Suppressor macrophage (primary cell): Measurements from ENCODE around the gene MEGF10.

ENCODE experiments used
- DNase-seq, 4 experiments: peaks; one replicate each; pipeline ENCODE4 v3.0.0-alpha.2; 2020 to 2022

The MEGF10 gene

DNA sequence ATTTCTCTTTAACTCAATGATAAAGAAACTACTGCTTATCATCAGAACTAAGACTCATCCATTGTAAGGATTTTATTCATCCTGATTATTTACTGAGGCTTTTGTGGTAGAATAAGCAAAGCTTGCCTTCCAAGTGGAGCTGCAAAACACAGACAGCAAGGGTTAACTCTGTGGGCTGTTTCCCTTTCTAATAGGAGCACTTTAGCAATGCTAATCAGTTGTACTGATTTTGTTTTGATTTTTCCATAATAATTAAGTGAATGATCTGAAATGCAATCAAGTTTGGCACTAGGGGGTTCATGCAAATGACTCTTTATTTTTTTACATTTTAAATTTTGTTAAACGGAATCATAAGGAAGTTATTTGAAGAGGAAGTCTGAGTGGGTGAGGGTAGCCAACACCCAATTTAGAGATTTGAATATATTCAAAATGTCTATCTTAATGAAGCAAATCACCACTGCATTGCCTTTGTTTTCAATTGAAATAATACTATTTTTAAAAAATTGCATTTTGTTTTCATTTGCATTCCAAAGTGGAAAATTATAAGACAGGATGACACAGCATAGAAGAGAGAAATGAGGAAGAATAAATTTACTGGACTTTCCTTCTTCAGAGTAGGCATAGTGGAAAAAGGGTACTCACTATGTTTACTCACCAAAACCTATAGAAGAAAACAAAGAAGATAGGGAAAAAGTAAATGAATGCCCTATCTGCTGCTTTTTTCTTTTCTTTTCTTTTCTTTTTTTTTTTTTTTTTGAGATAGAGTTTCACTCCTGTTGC lies 36.6 kb downstream of the MEGF10 start:
- peak in 2 of 4 experiments; percentile 14 to 38 for DNase-seq

DNA sequence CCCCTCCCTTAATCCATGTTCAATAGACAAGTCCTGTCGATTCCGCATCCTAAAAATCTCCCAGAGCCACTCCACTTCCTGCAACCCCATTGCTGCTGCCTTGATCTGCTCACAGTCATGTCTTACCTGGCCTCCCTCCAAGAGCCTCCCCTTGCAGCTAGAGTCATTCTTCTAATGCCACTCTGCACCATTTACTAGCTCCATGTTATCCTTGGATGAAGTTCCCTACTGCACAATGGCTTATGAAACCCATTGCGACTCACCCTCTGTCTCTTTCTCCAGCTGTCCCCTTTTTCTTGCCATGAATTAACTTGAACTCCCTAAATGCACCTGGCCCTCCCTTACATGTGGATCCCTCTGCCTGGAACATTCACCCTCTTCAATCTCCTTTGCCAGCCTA lies 39.5 kb downstream of the MEGF10 start:
- no peak for DNase-seq

DNA sequence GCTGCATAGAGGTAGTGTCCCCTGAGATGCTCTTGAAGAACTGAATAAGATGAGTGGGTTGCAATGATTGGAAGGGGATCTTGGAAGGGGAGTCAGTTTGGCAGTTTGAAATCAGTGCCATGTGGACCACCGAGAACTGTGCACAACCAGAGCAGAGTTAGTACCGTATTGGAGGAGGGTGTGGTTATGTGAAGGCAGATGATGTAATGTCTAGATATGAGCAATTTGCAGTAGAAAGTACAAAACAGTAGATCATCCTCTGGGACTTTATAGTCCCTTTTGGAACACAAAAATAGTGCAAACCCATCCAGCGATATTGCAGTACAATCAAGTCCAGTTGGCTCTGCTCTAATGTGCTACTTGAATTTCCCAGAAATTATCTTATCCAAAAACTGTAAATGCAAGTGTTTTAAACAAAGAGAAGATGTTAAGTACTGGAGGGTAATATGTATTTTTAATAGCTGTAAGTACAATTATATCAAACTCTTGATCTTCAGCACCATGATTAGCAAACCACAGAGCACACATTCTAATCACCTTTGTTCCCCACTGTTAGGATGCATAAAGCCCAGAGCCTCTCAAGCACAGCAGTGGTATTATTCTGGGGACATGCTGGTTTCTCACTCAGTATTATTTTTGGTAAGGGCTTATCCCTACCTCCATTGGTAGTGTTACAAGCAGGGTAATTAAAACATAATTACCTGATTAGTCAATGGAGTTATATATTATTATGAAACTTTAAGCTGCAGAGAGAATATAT lies 41.5 kb downstream of the MEGF10 start:
- no peak for DNase-seq

DNA sequence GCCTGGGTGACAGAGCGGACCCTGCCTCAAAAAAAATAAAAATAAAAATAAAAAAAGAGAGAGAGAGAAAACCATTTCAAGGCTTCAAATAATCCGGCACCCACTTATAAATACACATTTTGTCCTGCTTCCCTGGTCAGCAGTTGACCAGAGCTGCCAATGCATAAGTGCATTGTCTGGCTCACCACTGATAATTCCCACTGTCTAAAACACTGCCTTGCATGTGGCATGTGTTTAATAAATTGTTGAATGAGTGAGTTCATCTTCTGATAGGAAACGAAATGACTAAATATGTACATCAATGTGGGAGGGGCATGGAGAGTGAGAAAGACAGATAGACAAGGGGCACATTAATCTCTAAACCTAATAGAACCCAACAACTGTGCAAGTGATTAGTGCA lies 42.9 kb downstream of the MEGF10 start:
- no peak for DNase-seq

DNA sequence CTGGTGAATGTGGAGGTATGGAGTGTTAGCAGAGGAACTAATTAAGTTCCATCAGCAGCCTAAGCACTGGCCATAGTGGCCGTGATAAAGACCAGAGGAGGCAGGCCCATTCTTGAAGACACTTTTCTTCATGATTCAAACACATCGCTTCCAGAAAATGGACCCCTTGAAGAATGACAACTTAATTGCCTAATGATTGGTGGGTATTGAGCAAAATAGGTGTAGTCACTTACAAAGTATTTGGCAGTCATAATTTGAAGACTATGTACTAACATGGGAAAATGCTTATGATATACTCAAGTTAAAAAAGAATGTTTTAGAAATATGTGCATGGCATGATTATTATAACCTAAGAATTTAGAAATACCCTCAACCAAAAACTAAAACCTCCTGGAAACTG lies 44.8 kb downstream of the MEGF10 start:
- no peak for DNase-seq

DNA sequence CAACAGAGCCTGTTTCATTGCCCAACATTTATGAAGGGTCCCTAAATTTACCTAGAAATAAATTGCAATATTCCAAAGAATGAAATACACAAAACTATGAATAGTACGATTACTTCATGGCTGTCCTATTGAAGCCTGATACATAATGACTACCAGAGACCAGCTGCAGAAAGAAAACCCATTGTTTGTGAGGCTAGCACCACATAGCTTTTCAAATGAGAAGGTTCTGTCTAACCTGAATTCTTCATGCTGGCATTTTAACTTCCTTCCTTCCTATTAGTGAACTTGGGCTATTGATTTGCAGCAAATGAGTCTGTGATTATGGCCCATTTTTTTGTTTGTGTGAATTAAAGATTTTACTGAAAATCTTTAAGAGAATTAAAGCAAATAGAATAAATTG lies 47.3 kb downstream of the MEGF10 start:
- no peak for DNase-seq

DNA sequence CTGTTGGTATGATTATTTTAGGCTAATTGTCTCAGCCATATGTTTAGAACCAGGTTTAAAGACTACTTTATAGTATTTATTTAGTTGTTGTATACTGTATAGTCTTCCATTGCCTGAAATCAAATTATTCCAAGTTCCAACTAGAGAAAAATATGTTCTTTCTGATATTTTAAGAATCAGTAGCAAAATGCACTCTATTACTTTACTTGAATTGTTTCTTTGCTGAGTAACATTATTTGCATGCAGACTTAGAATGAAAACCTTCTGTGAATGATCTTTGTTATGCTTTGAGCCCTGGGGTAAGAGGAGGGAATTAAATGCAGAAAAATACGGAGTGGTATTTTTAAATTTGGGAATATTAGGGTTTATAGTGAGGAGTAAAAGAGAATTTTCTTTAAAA lies 47.9 kb downstream of the MEGF10 start:
- DNase-seq, result no peak

DNA sequence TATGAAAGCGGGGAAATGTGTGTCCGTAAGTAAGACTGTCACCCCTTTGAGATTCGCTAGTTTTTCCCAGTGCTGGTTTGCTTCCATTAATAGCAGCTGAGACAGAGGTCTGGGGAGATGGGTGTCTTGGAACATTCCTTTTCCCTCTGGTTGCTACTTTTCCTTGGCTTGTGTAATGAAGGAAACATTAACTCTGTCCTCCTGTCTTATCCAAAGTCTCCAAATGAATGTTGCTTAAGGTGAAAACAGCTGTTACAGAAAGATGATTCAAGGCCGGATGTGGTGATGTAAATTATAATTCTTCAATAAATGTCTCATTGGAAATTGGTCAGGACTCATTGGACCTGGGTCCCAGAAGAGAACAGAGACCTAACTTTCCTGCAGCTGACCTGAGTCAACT lies 50.0 kb downstream of the MEGF10 start:
- DNase-seq, result no peak

DNA sequence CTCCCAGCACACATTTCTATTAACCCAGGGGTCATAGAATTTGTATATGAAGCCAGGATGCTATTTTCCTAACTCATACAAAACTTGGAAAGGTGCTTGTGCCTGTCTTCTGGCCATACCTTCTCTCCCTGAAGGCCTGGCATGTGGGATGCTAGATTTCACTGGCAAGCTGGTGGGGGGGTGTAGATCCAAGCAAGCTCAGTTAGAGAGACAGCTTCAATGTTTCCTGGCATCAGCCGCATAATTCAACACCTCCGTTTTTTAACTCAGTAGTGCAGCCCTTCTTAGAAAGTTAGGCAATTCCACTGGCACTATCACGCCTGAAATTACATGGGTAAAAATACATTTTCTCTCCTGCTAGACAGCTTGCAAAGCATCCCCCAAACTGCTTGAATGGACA lies 51.8 kb downstream of the MEGF10 start:
- DNase-seq, result no peak

DNA sequence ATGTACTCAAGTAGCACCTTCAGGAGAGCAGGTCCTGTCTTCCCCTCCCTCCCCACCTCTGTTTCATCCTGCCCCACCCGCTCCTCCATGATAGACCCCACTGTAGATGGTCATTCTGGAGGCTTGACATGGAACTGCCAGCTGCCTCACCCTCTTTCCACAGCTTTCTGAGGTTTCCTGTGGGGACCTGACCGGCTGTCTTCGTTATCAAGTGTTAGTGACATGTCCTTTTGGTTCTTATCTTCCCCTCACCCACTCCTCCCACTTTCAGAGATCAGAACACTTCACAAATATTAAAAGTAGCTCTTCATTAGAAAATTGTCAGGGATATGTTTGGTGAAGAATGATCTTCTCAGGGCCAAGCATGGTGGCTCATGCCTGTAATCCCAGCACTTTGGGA lies 52.7 kb downstream of the MEGF10 start:
- DNase-seq, result no peak

DNA sequence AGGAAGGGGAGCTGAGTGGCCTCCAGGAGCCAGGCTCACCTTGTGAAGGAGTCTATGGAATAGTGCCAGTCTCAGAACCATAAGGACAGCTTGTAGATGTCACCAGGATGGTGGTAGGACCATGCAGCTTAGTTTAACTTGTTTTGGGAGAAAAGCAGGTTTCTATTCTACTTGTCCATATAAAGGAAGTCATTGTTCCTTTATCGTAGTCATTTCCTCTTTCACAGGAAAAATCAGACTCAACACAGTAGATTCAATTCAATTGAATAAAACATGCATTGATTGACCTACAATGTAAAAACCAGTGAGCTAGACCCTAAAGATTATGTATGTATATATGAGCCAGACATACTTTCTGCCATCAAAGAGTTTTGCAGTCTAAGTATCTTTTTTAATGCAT lies 53.3 kb downstream of the MEGF10 start:
- DNase-seq, result peak in 1 of 4 experiments; percentile 23

DNA sequence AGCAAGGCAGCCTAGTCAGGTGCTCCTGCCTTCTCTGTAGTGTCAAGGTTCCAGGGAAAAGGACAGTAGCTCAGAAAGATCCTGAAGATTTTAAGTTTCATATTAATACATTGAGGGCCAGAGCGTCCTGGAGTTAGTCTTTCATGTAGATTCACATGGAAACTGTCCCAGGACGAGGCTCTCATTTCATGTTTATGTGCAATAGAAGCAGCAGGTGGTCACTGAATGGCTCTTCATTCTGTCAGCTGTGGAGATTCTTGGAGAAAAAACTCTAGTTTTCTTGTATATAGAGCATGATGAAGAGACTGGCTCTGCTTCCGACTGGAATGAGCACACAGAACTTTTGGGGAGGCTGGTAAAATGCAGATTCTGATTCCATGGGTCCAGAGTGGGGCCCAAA lies 54.3 kb downstream of the MEGF10 start:
- DNase-seq, result no peak

DNA sequence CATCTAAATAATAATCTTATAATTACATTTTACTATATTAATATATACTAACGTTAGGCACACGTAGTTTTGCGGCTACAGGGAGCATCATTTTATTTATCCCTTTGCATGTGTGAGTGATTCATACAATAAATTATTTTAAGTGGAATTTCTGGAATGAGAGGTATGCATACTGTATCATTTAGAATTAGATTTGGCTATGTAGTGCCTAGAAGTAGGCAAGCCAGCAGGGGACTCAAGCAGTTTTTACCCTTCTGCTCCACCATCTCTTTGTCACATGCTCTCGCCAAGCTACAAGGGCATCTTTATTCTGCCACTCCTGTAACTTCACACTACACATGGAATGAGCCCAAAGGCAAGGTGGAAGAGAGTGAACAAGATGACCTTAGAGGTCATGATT lies 60.8 kb downstream of the MEGF10 start:
- no peak for DNase-seq

DNA sequence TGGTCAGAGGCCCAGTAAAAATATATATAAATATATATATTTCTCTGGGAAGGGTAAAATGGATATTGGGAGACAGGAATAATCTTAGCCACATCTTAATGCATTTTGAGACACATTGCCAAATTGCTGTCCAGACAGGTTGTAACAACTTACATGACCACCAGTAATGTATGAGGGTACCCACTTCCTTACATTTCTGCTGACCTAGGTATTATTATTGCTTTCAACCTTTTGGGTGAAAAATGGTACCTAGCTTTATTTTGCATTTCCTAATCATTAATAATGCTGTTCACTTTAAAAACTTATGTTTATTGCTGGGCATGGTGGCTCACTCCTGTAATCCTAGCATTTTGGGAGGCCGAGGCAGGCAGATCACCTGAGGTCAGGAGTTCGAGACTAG lies 61.5 kb downstream of the MEGF10 start:
- DNase-seq, result no peak

DNA sequence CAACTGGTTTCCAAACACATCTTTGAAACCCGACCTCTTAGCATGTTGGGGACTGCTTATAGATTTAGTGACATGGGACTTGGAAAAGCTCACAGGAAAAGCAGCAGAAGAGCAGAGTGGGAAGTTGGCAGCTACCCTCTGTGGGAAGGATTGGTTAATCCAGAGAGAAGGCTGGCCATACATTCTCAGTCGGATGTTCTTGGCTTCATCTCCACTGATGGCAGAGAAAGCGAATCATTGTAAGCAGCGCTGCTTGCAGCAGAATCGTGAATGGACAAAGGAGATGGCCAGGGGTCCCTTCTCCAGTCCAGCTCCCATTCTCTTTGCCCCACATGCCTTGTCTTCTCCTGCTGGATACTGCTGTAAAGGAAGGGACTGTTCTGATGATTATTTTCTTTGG lies 62.7 kb downstream of the MEGF10 start:
- DNase-seq, result no peak

DNA sequence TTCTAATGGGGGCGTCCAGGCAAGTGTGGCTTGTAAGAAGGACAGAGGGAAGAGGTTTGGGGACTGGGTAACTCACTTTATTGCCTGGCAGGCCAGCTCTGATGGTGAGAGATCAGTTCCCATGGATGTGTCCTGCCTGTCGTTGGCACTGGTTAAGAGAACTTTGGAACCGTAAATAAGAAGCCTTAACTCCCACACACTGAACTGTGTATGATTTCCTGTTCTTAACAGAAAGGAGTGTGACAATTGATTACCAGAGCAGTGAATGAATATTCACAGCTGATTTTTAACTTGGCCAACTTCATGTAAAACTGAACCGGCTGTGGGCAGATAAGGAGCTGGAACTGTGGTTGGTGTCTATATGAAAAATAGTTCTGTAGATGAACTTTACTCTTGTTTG lies 63.2 kb downstream of the MEGF10 start:
- no peak for DNase-seq

DNA sequence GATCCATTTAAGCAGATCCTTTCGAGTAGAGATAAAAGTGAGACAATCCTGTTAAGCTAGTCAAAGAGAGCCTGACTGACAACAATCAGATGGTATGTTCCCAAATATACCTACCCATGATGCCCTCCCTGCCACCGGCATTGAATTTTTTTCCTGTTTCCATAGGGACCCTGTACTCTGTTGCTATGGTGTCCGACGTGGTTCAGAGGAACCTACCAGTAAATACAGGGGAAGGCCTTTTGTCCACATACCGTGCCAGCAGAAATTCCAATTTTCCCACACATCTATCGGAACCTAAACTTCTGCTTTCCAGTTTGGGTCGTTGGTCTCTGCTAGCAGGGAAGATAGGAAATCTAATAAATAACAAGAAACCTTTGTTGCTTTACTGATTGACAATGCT lies 64.7 kb downstream of the MEGF10 start:
- no peak for DNase-seq

DNA sequence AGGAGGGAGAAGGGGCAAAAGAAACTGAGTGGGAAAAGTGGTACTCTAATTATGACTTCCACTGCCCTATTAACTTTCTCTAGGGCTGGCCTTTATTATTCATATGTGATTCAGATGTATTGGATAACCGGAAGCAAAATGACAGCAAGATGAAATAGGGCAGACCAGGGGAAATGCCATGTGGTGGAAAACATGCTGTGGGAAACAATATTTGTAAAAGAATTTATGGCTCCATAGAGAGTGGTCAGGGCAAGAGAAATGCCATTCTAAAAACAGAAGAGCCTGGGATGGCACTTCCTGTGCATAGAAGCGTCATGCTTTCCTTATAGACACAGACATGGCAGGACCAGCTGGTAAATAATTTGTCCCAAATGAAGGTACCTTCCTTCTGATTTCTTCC lies 67.7 kb downstream of the MEGF10 start:
- peak in 2 of 4 experiments; percentile 11 to 17 for DNase-seq

DNA sequence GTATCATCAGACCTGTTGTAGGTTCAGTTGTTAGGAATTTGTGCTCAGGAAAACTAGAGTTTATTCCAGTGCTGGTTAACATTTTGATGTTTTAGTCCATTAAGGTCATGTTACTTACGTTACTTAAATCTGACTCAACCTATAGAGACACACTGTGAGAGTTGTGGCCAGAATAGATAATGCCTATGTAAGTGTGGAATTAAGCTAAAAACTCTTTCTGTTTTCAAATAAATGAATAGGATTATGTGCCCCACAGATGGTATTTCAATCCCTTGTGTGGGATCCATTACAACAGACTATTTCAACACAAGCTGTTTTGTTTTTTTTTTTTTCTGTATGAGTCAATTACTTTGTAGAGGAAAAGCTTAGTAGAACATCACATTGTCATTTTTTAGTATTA lies 68.1 kb downstream of the MEGF10 start:
- peak in 2 of 4 experiments; percentile 41 to 47 for DNase-seq

DNA sequence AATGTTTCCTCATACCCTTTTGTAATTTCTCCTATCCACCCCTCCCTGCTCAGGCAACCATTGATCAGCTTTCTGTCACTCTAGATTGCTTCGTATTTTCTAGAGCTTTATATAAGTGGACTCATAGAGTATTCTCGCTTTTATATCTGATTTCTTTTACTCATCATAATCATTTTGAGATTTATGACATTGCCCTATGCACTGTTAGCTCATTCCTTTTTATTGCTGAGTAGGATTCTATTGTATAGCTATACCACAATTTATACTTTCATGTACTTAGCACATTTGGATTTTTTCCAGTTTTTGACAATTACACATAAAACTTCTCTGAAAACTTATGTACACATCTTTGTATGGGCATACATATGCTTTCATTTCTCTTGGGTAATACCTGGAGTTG lies 68.9 kb downstream of the MEGF10 start:
- DNase-seq, result no peak

DNA sequence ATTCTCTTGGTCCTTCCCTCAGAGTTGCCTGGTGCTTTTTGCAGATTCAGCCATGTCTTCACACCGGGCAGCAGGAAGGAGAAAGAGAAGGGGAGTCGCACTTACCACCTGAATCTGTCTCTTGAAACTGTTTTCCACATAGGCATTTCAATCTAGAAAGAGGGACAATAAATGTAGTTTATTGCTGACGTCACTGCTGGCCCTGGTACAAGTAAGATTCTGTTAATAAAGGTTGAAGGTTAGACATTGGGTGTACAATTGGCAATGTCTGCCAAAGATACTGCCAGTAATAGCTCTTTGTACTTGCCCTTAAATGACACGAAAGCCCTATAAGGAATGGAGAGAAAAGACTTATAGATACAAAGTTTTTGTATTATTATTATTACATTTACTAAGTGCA lies 72.8 kb downstream of the MEGF10 start:
- no peak for DNase-seq

DNA sequence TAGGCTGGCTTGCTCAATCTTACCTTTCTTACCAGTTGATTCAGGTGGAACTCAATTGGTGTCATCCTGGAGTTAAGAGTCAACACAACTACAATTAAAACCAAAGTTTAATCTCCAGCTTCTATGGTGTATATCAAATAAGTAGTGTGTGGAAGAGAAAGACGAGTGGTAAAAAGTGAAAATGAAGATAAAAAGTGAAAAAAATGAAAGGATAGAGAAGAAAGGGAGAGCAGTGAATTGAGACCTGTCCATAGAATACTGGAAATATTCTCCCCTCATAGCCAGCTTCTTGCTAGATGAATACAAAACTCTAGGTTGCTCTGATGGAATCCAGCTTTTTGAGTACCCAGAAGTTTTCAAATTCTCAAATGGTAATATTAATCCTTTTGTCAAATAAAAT lies 76.4 kb downstream of the MEGF10 start:
- no peak for DNase-seq

DNA sequence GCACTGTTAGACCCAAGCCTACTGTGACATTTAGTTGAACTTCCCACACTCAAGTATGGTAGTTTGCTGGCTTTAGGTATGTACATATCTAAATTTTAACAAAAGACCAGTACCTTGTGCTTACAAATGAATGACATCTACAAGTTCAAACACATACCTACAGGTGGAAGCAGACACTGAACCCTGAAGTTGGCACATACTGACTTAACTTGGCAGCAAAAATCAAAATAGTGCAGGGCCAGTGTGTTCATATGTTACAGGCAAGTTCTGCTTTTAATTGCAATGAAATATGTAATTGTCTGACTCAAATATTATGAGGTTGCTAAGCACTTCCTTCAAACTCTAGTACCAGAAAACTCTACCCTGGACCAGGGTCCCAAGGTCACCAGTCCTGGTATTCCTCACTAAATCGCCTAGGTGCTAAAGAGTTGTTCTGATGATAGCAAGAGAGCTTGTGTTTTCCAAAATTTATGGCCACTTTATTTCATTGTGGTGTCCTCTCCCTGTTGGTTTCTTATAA lies 77.4 kb downstream of the MEGF10 start:
- DNase-seq, result peak in 3 of 4 experiments; percentile 10 to 29 (median 23)

DNA sequence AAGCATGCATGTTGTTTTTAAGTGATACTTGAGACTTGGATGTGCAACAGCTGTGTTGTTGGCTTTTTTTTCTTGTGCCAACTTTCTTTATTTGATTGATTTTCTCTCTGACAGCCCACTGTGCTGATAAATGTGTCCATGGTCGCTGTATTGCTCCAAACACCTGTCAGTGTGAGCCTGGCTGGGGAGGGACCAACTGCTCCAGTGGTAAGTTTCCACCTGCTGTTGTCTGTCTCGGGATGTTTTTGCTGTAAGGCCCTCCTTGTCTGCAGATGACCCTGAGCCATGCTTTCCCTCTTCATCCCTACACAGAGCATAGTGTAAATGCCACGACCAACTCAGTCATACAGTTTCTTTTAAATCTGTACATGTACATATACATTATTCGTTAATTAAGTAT lies 79.2 kb downstream of the MEGF10 start:
- no peak for DNase-seq
